IPS-20b (cell line): ENCODE measurements around the gene ADAM23.

Experiments
- H3K27ac ChIP-seq: one replicate; pipeline ENCODE4 v1.5.1; 2013; ENCODE audit warnings: low read length
- H3K27me3 ChIP-seq: 2 replicates; pipeline ENCODE4 v1.6.1; 2013; ENCODE audit warnings: mild to moderate bottlenecking, low read length, inconsistent platforms; ENCODE audit not compliant: insufficient read depth
- H3K36me3 ChIP-seq: 2 replicates; pipeline ENCODE4 v1.6.1; 2013; ENCODE audit warnings: low read depth, mild to moderate bottlenecking, inconsistent platforms, low read length, moderate library complexity; ENCODE audit not compliant: insufficient read depth
- H3K4me1 ChIP-seq: 2 replicates; pipeline ENCODE4 v1.6.1; 2013; ENCODE audit warnings: mild to moderate bottlenecking, control low read depth, inconsistent platforms, low read length, moderate library complexity; ENCODE audit not compliant: insufficient read depth
- H3K4me3 ChIP-seq: 2 replicates; pipeline ENCODE4 v1.5.1; 2013; ENCODE audit warnings: mild to moderate bottlenecking, low read length, inconsistent platforms
- H3K9ac ChIP-seq: 2 replicates; pipeline ENCODE4 v1.6.1; 2013; ENCODE audit warnings: low read depth, mild to moderate bottlenecking, inconsistent platforms, low read length, moderate library complexity
- H3K9me3 ChIP-seq: 2 replicates; pipeline ENCODE4 v1.6.1; 2013; ENCODE audit warnings: mild to moderate bottlenecking, low read depth, low read length, inconsistent platforms; ENCODE audit not compliant: insufficient read depth

The ADAM23 gene

GRCh38 chr2:206428783-206429182 is 14.5 kb upstream of the ADAM23 start:
- no peak overlapping the region for H3K27ac ChIP-seq
- no peaks in the 10 kb centered on the region for H3K4me1 ChIP-seq
- H3K4me3 ChIP-seq: no peak overlapping the region
- no peak overlapping the region for H3K9ac ChIP-seq
- no peaks in the 10 kb centered on the region for H3K9me3 ChIP-seq
- H3K27me3 ChIP-seq: no peaks in the 10 kb centered on the region
- no peaks in the 10 kb centered on the region for H3K36me3 ChIP-seq

DNA sequence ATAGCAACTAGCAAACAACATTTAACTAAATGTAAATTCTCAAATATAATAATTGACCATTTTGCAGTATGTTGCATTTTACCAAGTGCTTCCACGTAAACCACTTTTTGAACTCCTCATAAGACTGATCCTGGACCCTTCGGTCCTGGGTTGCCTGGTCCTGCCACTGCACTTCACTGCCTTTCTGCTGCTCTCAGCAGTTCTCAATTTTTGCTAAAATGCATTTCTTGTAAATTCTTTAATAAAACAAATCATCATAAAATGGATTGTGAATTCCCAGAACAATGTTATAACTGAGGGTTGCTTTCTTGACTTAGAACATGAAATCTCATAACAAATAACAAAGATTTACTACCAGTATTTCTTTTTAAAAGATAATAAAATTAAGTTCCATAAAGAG is 12.9 kb upstream of the ADAM23 start:
- H3K9me3 ChIP-seq: no peaks in the 10 kb centered on the region
- no peaks in the 10 kb centered on the region for H3K4me1 ChIP-seq
- H3K27me3 ChIP-seq: no peaks in the 10 kb centered on the region
- no peak overlapping the region for H3K9ac ChIP-seq
- H3K4me3 ChIP-seq: no peak overlapping the region
- H3K27ac ChIP-seq: no peak overlapping the region
- H3K36me3 ChIP-seq: no peaks in the 10 kb centered on the region

DNA sequence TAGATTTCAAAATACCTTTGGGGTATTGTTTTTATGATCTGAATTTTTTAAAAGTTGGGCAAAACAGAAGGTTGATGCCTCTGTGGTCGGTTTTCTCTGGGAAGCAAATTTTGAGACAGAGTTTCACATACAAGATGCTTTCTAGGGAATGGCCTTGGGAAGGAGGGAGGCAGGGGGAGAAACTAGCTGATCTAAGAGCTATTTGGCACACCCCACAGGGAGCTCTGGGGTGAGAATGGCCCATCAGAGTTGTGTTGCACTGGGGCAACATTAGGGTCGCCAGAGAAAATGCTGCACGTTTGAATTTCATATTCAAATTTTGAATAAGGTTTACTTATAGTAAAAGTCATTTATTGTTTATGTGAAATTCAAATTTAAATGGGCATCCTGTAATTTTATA is 11.9 kb upstream of the ADAM23 start:
- no peaks in the 10 kb centered on the region for H3K9me3 ChIP-seq
- no peaks in the 10 kb centered on the region for H3K36me3 ChIP-seq
- no peaks in the 10 kb centered on the region for H3K27me3 ChIP-seq
- no peak overlapping the region for H3K4me3 ChIP-seq
- H3K9ac ChIP-seq: no peak overlapping the region
- no peaks in the 10 kb centered on the region for H3K4me1 ChIP-seq
- H3K27ac ChIP-seq: no peak overlapping the region

DNA sequence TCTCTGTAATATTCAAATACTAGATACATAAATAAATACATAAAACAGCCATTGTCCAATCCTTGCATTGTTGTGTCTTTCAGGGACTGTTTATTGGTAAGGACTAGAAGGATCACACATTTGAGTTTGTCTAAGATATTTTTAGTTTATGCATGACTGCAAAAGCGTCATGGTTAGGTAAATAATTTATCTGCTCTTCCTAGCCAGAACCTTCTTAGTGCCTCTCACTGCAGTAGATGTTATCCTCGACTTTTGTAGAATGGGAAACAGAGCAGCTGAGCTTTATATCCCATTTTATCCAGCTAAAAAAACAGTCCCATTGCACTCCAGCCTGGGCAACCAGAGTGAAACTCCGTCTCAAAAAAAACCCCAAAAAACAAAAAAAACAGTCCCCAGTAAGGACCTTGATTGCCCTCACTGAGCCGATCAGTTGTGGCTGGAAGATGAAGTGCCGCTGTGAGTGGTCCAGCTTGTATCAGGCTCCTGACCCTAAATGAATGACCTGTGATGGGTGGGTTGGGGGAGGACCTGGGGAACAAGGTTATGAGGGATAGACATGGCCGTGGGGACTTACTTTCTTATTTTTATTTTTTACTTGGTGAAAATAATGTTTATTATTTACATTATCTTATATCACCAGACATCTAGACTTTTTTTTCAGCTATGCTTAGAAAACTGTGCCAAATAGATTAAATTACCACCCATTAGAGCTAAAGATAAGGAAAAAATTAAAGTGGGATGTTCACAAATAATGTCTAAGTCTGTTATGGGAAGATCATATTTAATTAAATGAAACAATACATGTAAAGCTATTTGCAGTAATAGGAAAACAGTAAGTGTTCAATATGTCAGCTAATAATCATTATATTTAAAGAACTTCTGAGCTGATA is 10.9 kb upstream of the ADAM23 start:
- Histone ChIP-seq H3K9ac (no peak overlapping the region), H3K9me3 (no peaks in the 10 kb centered on the region), H3K4me3 (no peak overlapping the region), H3K27ac (no peak overlapping the region), H3K27me3 (no peaks in the 10 kb centered on the region), H3K4me1 (no peaks in the 10 kb centered on the region), H3K36me3 (no peaks in the 10 kb centered on the region)

DNA sequence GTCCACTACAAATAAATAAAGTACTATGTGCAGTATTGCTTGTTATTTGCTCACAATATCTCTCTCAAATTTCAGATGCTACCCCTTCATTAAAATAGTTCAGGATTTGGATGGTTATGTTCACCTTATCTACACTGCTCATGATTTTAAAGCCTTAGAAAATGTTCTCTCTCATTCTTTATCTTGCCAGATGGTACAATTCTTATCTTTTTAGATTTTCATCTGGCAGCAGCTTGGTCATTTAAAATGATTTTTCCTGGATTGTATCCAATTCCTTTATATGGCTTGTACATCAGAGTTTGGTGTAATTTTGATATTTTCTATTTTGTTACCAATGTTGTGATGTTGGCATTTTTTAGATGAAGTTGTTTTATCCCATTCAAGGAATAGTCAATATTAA is 10.1 kb upstream of the ADAM23 start:
- Histone ChIP-seq H3K27me3 (no peaks in the 10 kb centered on the region), H3K27ac (no peak overlapping the region), H3K4me1 (0 out of 2 replicates have a peak, but pooled peaks cover 2% of the 10 kb centered on the region), H3K9me3 (no peaks in the 10 kb centered on the region), H3K4me3 (no peak overlapping the region), H3K36me3 (no peaks in the 10 kb centered on the region), H3K9ac (no peak overlapping the region)

DNA sequence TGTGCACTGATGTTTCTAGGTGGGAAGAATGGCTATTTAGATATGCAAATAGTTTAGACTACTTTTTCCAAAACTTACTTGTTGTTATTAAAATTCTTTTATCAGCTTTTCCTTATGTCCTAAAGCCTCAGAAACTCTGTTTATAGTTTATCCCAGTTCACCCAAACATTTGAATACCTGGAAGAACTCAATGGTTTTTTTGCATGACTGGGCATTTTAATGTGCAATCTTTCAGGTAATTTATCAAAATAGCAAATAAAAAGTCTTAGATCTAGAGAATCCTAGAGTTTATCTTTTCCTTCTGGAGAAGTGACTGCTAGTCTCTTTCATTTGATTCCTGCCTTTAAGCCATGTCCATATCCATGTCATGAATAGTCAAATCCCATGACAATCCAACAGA is 9.6 kb upstream of the ADAM23 start:
- H3K4me1 ChIP-seq: peaks cover 6% of the 10 kb centered on the region; the same call in 1 of the 2 replicates
- no peak overlapping the region for H3K27ac ChIP-seq
- H3K9me3 ChIP-seq: no peaks in the 10 kb centered on the region
- no peaks in the 10 kb centered on the region for H3K36me3 ChIP-seq
- H3K9ac ChIP-seq: no peak overlapping the region
- H3K27me3 ChIP-seq: no peaks in the 10 kb centered on the region
- no peak overlapping the region for H3K4me3 ChIP-seq

DNA sequence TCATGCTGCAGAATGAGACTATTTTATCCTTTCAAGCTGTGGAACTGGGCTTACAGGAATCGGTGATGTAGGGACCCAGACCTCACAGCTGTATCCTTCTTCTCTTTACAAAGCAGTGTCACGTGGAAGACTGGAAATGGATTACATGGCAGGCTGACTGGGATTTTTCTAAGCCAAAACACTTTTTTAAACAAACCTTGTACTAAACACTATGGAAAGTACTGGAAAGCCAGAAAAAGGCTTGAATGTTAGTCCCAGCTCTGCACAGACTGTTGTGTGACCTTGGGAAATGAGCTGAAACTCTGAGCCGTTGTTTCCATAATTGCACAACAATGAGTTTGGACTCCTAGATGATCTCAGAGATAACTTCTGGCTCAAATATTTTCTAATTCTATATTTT is 7.6 kb upstream of the ADAM23 start:
- no peaks in the 10 kb centered on the region for H3K27me3 ChIP-seq
- no peaks in the 10 kb centered on the region for H3K36me3 ChIP-seq
- no peak overlapping the region for H3K4me3 ChIP-seq
- H3K27ac ChIP-seq: no peak overlapping the region
- H3K9me3 ChIP-seq: no peaks in the 10 kb centered on the region
- peaks cover 9% of the 10 kb centered on the region; the same call in 1 of the 2 replicates for H3K4me1 ChIP-seq
- no peak overlapping the region for H3K9ac ChIP-seq

GRCh38 chr2:206438196-206438724 is 5.1 kb upstream of the ADAM23 start:
- H3K36me3 ChIP-seq: no peaks in the 10 kb centered on the region
- peaks cover 12% of the 10 kb centered on the region; the same call in 1 of the 2 replicates for H3K4me1 ChIP-seq
- no peaks in the 10 kb centered on the region for H3K9me3 ChIP-seq
- no peak overlapping the region for H3K9ac ChIP-seq
- H3K27me3 ChIP-seq: peaks cover 15% of the 10 kb centered on the region
- H3K4me3 ChIP-seq: no peak overlapping the region
- H3K27ac ChIP-seq: no peak overlapping the region

DNA sequence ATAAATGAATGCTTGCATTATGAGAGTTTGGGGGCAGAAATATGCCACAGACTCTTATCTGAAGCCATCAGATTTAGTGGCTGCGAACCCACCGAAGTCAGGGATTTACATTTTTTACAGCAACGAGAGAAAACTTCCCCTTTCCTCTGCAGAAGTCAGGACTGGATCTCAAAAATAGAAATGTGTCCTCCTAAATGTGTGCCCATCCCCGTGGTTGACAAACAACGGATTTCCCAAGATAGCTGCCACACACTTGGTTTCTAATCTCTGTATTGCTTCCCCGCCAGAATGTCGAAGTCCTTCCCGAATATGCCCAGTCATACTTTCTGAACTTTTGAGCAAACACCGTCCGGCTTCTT is 879 bp upstream of the ADAM23 start:
- H3K27ac ChIP-seq: no peak overlapping the region
- H3K9ac ChIP-seq: peak overlapping the region; percentile 46; the same call in 1 of the 2 replicates
- no peaks in the 10 kb centered on the region for H3K36me3 ChIP-seq
- peaks cover 27% of the 10 kb centered on the region; the same call in 1 of the 2 replicates for H3K4me1 ChIP-seq
- H3K27me3 ChIP-seq: peaks cover 36% of the 10 kb centered on the region
- H3K4me3 ChIP-seq: peak overlapping the region; percentile 82
- H3K9me3 ChIP-seq: no peaks in the 10 kb centered on the region

DNA sequence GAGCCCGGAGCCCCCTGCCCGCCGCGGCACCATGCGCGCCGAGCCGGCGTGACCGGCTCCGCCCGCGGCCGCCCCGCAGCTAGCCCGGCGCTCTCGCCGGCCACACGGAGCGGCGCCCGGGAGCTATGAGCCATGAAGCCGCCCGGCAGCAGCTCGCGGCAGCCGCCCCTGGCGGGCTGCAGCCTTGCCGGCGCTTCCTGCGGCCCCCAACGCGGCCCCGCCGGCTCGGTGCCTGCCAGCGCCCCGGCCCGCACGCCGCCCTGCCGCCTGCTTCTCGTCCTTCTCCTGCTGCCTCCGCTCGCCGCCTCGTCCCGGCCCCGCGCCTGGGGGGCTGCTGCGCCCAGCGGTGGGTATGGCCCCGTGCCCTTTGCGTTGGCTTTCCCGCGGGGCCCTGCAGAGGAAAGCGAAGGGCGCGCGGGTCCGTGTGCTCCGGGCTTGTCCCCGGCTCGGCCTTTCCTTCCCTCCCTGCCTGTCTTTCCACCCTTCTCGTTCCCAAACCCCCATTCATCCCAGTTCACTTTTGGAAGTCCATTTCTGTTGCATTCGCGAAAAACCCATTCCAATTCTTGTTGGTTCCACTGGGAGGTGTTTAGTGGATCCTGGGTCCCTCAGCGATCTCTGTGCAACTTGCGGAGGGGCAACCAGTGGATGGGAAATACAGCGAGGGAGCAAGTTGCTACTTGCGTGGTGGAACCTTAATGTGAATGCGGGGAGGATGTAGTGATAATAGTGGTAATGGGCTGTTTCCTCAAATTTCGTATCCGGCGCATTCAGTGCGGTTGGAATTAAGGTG is 599 bp downstream of the ADAM23 start:
- Histone ChIP-seq H3K4me1 (peaks cover 26% of the 10 kb centered on the region; the same call in 1 of the 2 replicates), H3K27me3 (peaks cover 36% of the 10 kb centered on the region), H3K36me3 (no peaks in the 10 kb centered on the region), H3K9me3 (no peaks in the 10 kb centered on the region), H3K9ac (peak overlapping the region; percentile 74; the same call in 1 of the 2 replicates), H3K4me3 (peak overlapping the region; percentile 82), H3K27ac (no peak overlapping the region)

- Histone ChIP-seq H3K4me3 (no peak overlapping the region), H3K36me3 (no peaks in the 10 kb centered on the region), H3K27me3 (peaks cover 36% of the 10 kb centered on the region), H3K4me1 (peaks cover 25% of the 10 kb centered on the region; the same call in 1 of the 2 replicates), H3K9ac (no peak overlapping the region), H3K9me3 (no peaks in the 10 kb centered on the region), H3K27ac (no peak overlapping the region)
These were observed 2.6 kb downstream of the ADAM23 start for GRCh38 chr2:206445948-206446347.
